B cell (primary cell): ENCODE data around the gene STK40.

ENCODE experiments used
- EZH2 ChIP-seq: IDR thresholded peaks from 2 replicates; pipeline ENCODE4 v1.6.1; 2012; ENCODE audit warnings: borderline replicate concordance, low read depth, mild to moderate bottlenecking, moderate library complexity, low read length; ENCODE audit not compliant: insufficient read depth, poor library complexity, severe bottlenecking
- TF ChIP-seq, protein P1 (sequence below): fragments of 200-600 bp; IDR thresholded peaks from one replicate; pipeline ENCODE4 v1.8.0; 2022; ENCODE audit warnings: antibody characterized with exemption, mild to moderate bottlenecking

GRCh38 chr1:36343651-36344394 lies 41.9 kb downstream of the STK40 start:
- TF ChIP-seq EZH2 = no peak
- TF ChIP-seq, protein P1, sequence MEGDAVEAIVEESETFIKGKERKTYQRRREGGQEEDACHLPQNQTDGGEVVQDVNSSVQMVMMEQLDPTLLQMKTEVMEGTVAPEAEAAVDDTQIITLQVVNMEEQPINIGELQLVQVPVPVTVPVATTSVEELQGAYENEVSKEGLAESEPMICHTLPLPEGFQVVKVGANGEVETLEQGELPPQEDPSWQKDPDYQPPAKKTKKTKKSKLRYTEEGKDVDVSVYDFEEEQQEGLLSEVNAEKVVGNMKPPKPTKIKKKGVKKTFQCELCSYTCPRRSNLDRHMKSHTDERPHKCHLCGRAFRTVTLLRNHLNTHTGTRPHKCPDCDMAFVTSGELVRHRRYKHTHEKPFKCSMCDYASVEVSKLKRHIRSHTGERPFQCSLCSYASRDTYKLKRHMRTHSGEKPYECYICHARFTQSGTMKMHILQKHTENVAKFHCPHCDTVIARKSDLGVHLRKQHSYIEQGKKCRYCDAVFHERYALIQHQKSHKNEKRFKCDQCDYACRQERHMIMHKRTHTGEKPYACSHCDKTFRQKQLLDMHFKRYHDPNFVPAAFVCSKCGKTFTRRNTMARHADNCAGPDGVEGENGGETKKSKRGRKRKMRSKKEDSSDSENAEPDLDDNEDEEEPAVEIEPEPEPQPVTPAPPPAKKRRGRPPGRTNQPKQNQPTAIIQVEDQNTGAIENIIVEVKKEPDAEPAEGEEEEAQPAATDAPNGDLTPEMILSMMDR = no peak
